Endothelial cell of umbilical vein (primary cell): ENCODE data around the gene NT5C. TPM values are rescaled to one million over a fixed set of nuclear protein-coding genes. Genes with fewer than 3 reads are reported as not detected.

Experiments used
- BruUV-seq: library from RNA; stranded (reverse); fragments of 400-500 nt; replicated peaks from 2 replicates; lab custom pipeline; 2021; lab: Mats Ljungman, UMichigan
- CTCF ChIA-PET: fragments of 300-600, 350-600 bp; sonication (Branson Sonifier 250); formaldehyde crosslinking; loops from one replicate; lab custom pipeline; 2021; ENCODE audit warnings: antibody characterized with exemption, inconsistent platforms; lab: Charles Lee
- POLR2A ChIA-PET: fragments of 300-600, 350-600 bp; sonication (Branson Sonifier 250); formaldehyde crosslinking; loops from one replicate; lab custom pipeline; 2021; ENCODE audit warnings: antibody characterized with exemption, inconsistent platforms; lab: Charles Lee
- DNase-seq: peaks from one replicate; pipeline ENCODE4 v3.0.0-alpha.2; 2011; ENCODE audit warnings: low read depth, low spot score
- FAIRE-seq: peaks from 2 replicates; lab custom pipeline; 2011; peaks lifted over from hg19 to GRCh38; lab: Jason Lieb, UNC
- H2AFZ ChIP-seq: 2 replicates; pipeline ENCODE4 v1.6.0; 2012; ENCODE audit warnings: low read depth, low read length, control low read depth, inconsistent platforms
- H3K27ac ChIP-seq: 2 replicates; pipeline ENCODE4 v1.5.1; 2011; ENCODE audit warnings: low read depth, mild to moderate bottlenecking, control low read depth, low read length, moderate library complexity; ENCODE audit not compliant: insufficient read depth
- H3K27me3 ChIP-seq, 2 experiments: 2 replicates each; pipeline versions ENCODE4 v1.6.0 to v1.6.1; 2011; ENCODE audit warnings: low read length in 2 of 2, mixed read lengths in 1 of 2; ENCODE audit not compliant: control insufficient read depth in 2 of 2, insufficient read depth in 2 of 2
- H3K36me3 ChIP-seq, 2 experiments: 2 replicates in 1 of 2; 3 replicates in 1 of 2; pipeline ENCODE4 v1.5.1; 2011; ENCODE audit warnings: low read length in 2 of 2, mild to moderate bottlenecking in 1 of 2, moderate library complexity in 1 of 2; ENCODE audit not compliant: control insufficient read depth in 2 of 2, insufficient read depth in 2 of 2; ENCODE audit errors: extremely low read depth in 1 of 2
- H3K4me1 ChIP-seq: 3 replicates; pipeline ENCODE4 v1.5.1; 2011; ENCODE audit warnings: mild to moderate bottlenecking, low read length; ENCODE audit not compliant: control insufficient read depth, insufficient read depth; ENCODE audit errors: extremely low read depth
- H3K4me2 ChIP-seq: 2 replicates; pipeline ENCODE4 v1.6.1; 2011; ENCODE audit warnings: low read length, control low read depth, mixed read lengths; ENCODE audit not compliant: insufficient read depth
- H3K4me3 ChIP-seq, 3 experiments: fragments of 200-600 bp in 1 of 3; sonication (generic), shearing (Covaris generic) in 1 of 3; replicated peaks in 1 of 3; 2 replicates each; pipeline ENCODE4 v1.5.1; 2011 to 2016; ENCODE audit warnings: control low read depth in 3 of 3, low read length in 3 of 3, mild to moderate bottlenecking in 2 of 3, inconsistent platforms in 1 of 3, low read depth in 1 of 3, moderate library complexity in 1 of 3; ENCODE audit not compliant: insufficient read depth in 1 of 3
- H3K79me2 ChIP-seq: 2 replicates; pipeline ENCODE4 v1.6.0; 2012; ENCODE audit warnings: low read length, inconsistent platforms; ENCODE audit not compliant: control insufficient read depth, insufficient read depth
- H3K9ac ChIP-seq: replicated peaks from 2 replicates; pipeline ENCODE3; 2011; ENCODE audit warnings: low read length, control low read depth; ENCODE audit not compliant: insufficient read depth; ENCODE audit errors: extremely low read depth
- H3K9me1 ChIP-seq: replicated peaks from 3 replicates; pipeline ENCODE4 v1.6.0; 2011; ENCODE audit warnings: mild to moderate bottlenecking, low read length; ENCODE audit not compliant: control insufficient read depth, insufficient read depth; ENCODE audit errors: extremely low read depth
- H3K9me3 ChIP-seq: replicated peaks from 2 replicates; pipeline ENCODE4 v1.5.1; 2012; ENCODE audit warnings: low read length, inconsistent platforms; ENCODE audit not compliant: control insufficient read depth, insufficient read depth
- H4K20me1 ChIP-seq: replicated peaks from 2 replicates; pipeline ENCODE3; 2011; ENCODE audit warnings: mild to moderate bottlenecking, low read length; ENCODE audit not compliant: control insufficient read depth, insufficient read depth; ENCODE audit errors: extremely low read depth
- EZH2 ChIP-seq: IDR thresholded peaks from 2 replicates; pipeline ENCODE4 v1.6.1; 2012; ENCODE audit warnings: borderline replicate concordance, low read depth, mild to moderate bottlenecking, moderate library complexity, low read length, inconsistent platforms; ENCODE audit not compliant: severe bottlenecking
- FOS ChIP-seq: IDR thresholded peaks from 2 replicates; pipeline ENCODE4 v1.6.1; 2011; ENCODE audit warnings: mild to moderate bottlenecking, low read length, moderate library complexity, borderline replicate concordance; ENCODE audit not compliant: insufficient read depth
- GATA2 ChIP-seq: IDR thresholded peaks from 2 replicates; pipeline ENCODE4 v1.7.0; 2011; ENCODE audit warnings: low read depth, mild to moderate bottlenecking, moderate library complexity, mixed read lengths, low read length; ENCODE audit not compliant: insufficient read length, insufficient read depth
- JUN ChIP-seq: IDR thresholded peaks from 2 replicates; pipeline ENCODE4 v1.6.1; 2011; ENCODE audit warnings: borderline replicate concordance, low read depth; ENCODE audit not compliant: insufficient read length, insufficient read depth
- MYC ChIP-seq: IDR thresholded peaks from one replicate; pipeline ENCODE4 v1.6.1; 2011; ENCODE audit warnings: mild to moderate bottlenecking, low read depth, low read length
- POLR2A ChIP-seq: IDR thresholded peaks from 2 replicates; pipeline ENCODE4 v1.6.1; 2012; ENCODE audit warnings: low read depth, mild to moderate bottlenecking, control low read depth, low read length
- POLR2AphosphoS5 ChIP-seq: IDR thresholded peaks from 2 replicates; pipeline ENCODE4 v1.6.1; 2012; ENCODE audit warnings: low read depth, mild to moderate bottlenecking, control low read depth, low read length, moderate library complexity; ENCODE audit not compliant: insufficient read depth
- dilution Hi-C: fragments of 300-500 bp; cut with MboI; formaldehyde crosslinking; loops from one replicate; pipeline ENCODE4 v1.15.0; 2019; ENCODE audit warnings: low sequenced_read_pairs; ENCODE audit not compliant: extremely low pct_ligation_motif_present
- intact Hi-C: fragments of 100-400 bp; cut with micrococcal nuclease; formaldehyde crosslinking; loops from one replicate; pipeline ENCODE4 v1.10.0; 2022
- polyA plus RNA-seq, 4 experiments: library from polyadenylated mRNA; depleted of rRNA in 3 of 4; stranded (reverse) in 3 of 4; unstranded in 1 of 4; fragments of >200 nt; gene quantifications; 2 replicates each; pipeline versions ENCODE4 v1.2.1 to v1.2.3, GENCODE V29; 2011 to 2012; ENCODE audit warnings: missing spikeins in 1 of 4
- total RNA-seq: library from RNA; stranded (reverse); gene quantifications from 2 replicates; pipeline ENCODE4 v1.2.3, GENCODE V29; 2021
- TF ChIP-seq, protein P1 (sequence below): IDR thresholded peaks from 2 replicates; pipeline ENCODE4 v1.6.1; 2011; ENCODE audit not compliant: insufficient read depth, insufficient read length
- TF ChIP-seq, protein P2 (sequence below), 2 donors: IDR thresholded peaks; 1 replicate in 1 of 2; 2 replicates in 1 of 2; pipeline ENCODE4 v1.5.1; 2011; ENCODE audit warnings: low read length in 2 of 2, mild to moderate bottlenecking in 2 of 2, moderate library complexity in 2 of 2, control low read depth in 1 of 2, inconsistent platforms in 1 of 2, low read depth in 1 of 2; ENCODE audit not compliant: insufficient read depth in 1 of 2; ENCODE audit errors: extremely low read depth in 1 of 2

The NT5C gene
- total and polyA plus RNA-seq, 2 donors (not counting 3 experiments of a cell fraction or from before 2014, with no cell fraction given) = 29.1 to 39.2 TPM

DNA sequence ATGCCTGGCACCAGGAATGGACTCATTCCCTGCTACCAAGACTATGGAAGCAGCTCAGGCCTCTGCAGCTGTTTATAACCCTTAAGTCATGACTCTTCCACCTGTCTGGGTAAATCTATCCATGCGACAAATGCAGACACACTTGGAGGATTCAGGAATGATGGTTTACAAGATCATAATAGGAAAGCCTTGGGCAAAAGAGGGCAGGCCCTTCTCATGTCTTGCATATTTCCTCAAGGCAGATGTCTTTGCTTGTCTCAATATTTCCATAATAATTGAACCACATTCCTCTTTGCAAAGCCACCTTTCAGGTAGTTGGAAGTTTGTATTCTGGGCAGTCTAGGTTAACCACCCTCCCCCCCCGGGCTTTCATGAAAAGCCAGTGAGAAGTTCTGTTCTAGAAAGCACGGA is 23.7 kb upstream of the NT5C start:
- Histone ChIP-seq H3K9me1 (no peaks in the 10 kb centered on the region), H3K36me3 (no peaks in the 10 kb centered on the region), H3K9me3 (no peaks in the 10 kb centered on the region), H3K4me1 (peaks cover 32% of the 10 kb centered on the region), H2AFZ (no peak overlapping the region), H3K9ac (no peak overlapping the region), H3K27ac (no peak overlapping the region), H3K79me2 (peaks cover 41% of the 10 kb centered on the region), H3K4me2 (no peak overlapping the region), H4K20me1 (no peaks in the 10 kb centered on the region), H3K4me3 (no peak overlapping the region), H3K27me3 (no peaks in the 10 kb centered on the region)
- no peak for FAIRE-seq
- dilution Hi-C loops (no loop called here), intact Hi-C loops (no loop called here)
- TF ChIP-seq POLR2AphosphoS5 = no peak
- no peak for TF ChIP-seq GATA2
- TF ChIP-seq JUN = no peak
- no peak for TF ChIP-seq FOS
- TF ChIP-seq, protein P1, sequence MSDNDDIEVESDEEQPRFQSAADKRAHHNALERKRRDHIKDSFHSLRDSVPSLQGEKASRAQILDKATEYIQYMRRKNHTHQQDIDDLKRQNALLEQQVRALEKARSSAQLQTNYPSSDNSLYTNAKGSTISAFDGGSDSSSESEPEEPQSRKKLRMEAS = no peak
- TF ChIP-seq MYC = no peak
- TF ChIP-seq, protein P2, sequence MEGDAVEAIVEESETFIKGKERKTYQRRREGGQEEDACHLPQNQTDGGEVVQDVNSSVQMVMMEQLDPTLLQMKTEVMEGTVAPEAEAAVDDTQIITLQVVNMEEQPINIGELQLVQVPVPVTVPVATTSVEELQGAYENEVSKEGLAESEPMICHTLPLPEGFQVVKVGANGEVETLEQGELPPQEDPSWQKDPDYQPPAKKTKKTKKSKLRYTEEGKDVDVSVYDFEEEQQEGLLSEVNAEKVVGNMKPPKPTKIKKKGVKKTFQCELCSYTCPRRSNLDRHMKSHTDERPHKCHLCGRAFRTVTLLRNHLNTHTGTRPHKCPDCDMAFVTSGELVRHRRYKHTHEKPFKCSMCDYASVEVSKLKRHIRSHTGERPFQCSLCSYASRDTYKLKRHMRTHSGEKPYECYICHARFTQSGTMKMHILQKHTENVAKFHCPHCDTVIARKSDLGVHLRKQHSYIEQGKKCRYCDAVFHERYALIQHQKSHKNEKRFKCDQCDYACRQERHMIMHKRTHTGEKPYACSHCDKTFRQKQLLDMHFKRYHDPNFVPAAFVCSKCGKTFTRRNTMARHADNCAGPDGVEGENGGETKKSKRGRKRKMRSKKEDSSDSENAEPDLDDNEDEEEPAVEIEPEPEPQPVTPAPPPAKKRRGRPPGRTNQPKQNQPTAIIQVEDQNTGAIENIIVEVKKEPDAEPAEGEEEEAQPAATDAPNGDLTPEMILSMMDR (IDR thresholded peaks at IDR 0.05; ENCODE audit: extremely low read depth in 1 of 2, insufficient read depth in 1 of 2, low read depth in 1 of 2, low read length in 2 of 2) = no peak
- no peak for TF ChIP-seq POLR2A
- TF ChIP-seq EZH2 = no peak
- BruUV-seq = no TSS peak
- no peak for DNase-seq
- ChIA-PET CTCF (interaction anchor here (0.8 to 3.1 kb wide), 3 partner anchors 24 to 46 kb away, joined by 3 to 8 read pairs (median 3); partner anchors contain the start of gene NT5C), POLR2A (interaction anchor here (1.0 to 1.5 kb wide), 4 partner anchors 12 to 194 kb away, joined by 3 to 5 read pairs (median 4); no protein-coding TSS in a partner anchor)
